Muscle of arm (tissue), 12 donors: Measurements from ENCODE around the gene NRAP. TPM values are rescaled to one million over a fixed set of nuclear protein-coding genes. Genes with fewer than 3 reads are reported as not detected.

Source experiments
- DNase-seq: peaks from one replicate; pipeline ENCODE4 v3.0.0-alpha.2; 2013
- polyA plus RNA-seq, 12 donors: library from polyadenylated mRNA; unstranded; fragments of 120-200 nt; gene quantifications; one replicate each; pipeline ENCODE4 v1.2.1, GENCODE V29; 2013; ENCODE audit not compliant: insufficient read length in 12 of 12

Gene NRAP
- polyA plus RNA-seq, 12 donors, result 5.2 to 72.1 (median 7.7) TPM; not detected in 1

- peak; percentile 88 for DNase-seq
Observed at GRCh38 chr10:113563306-113564088, 100.3 kb downstream of the NRAP start.

- DNase-seq, result no peak
Observed at GRCh38 chr10:113562704-113563103, 101.1 kb downstream of the NRAP start.

GRCh38 chr10:113562069-113562468, 101.8 kb downstream of the NRAP start:
- DNase-seq, result no peak

- no peak for DNase-seq
Observed at GRCh38 chr10:113561214-113561613, 102.6 kb downstream of the NRAP start.

- DNase-seq, result no peak
Observed at GRCh38 chr10:113560071-113560470, 103.8 kb downstream of the NRAP start.

- DNase-seq, result no peak
Observed at GRCh38 chr10:113557903-113558321, 105.9 kb downstream of the NRAP start.

GRCh38 chr10:113557424-113557862, 106.4 kb downstream of the NRAP start:
- no peak for DNase-seq

- DNase-seq, result no peak
Observed at GRCh38 chr10:113555751-113556150, 108.1 kb downstream of the NRAP start.

GRCh38 chr10:113555245-113555644, 108.6 kb downstream of the NRAP start:
- DNase-seq, result no peak

- no peak for DNase-seq
Observed at GRCh38 chr10:113554214-113554613, 109.6 kb downstream of the NRAP start.

GRCh38 chr10:113553149-113553548, 110.7 kb downstream of the NRAP start:
- DNase-seq, result no peak

GRCh38 chr10:113552701-113553100, 111.1 kb downstream of the NRAP start, which contains the start of gene HABP2:
Gene HABP2, plus strand, starts transcription at chr10:113553053. Its CDS starts 69 bp downstream, at chr10:113553122.
- no peak for DNase-seq

- no peak for DNase-seq
Observed at GRCh38 chr10:113552014-113552413, 111.8 kb downstream of the NRAP start.

- no peak for DNase-seq
Observed at GRCh38 chr10:113550365-113550764, 113.5 kb downstream of the NRAP start.

- no peak for DNase-seq
Observed at GRCh38 chr10:113549856-113550255, 114.0 kb downstream of the NRAP start.

- no peak for DNase-seq
Observed at GRCh38 chr10:113547426-113547825, 116.4 kb downstream of the NRAP start.

- DNase-seq, result no peak
Observed at GRCh38 chr10:113544392-113544791, 119.4 kb downstream of the NRAP start.

- no peak for DNase-seq
Observed at GRCh38 chr10:113543107-113543955, 120.5 kb downstream of the NRAP start.

- no peak for DNase-seq
Observed at GRCh38 chr10:113541549-113541927, 122.3 kb downstream of the NRAP start.

- no peak for DNase-seq
Observed at GRCh38 chr10:113540845-113541548, 122.8 kb downstream of the NRAP start.

GRCh38 chr10:113539789-113540188, 124.1 kb downstream of the NRAP start:
- no peak for DNase-seq
